ENCODE measurements around the gene MLPH. TPM values are rescaled to one million over a fixed set of nuclear protein-coding genes. Genes with fewer than 3 reads are reported as not detected.

MLPH gene
- total and polyA plus RNA-seq, 12 donors = 0.12 to 3.6 (median 0.84) TPM; not detected in 1

DNA sequence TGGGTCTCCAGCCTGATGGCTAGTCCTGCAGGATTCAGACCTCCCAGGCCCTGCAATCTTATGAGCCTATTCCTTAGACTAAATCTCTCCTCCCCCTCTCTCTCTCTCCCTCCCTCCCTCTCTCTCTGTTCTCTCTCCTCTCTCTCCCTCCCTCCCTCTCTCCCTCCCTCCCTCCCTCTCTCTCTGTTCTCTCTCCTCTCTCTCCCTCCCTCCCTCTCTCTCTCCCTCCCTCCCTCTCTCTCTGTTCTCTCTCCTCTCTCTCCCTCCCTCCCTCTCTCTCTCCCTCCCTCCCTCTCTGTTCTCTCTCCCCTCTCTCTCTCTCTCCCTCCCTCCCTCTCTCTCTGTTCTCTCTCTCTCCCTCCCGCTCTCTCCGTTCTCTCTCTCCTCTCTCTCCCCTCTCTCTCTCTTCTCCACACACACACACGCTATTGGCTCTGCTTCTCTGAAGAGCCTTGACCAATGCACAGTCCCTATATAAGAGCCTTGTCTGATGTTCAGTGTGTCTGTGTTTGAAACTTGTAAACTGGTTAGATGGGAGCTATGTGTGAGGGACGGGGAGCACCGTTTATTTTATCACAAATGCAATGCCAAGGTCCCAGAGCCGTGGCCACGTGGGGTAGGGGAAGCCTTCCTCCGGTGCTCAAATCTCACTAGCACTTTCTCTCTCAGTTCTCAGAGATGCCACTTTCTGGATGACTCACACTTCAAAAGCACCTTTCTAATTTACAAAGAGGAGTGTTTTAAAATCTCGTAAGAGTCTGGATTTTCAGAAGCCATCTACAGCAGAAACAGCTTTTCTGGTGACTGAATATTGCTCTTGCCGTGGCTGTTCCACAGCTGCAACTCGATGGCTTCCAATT lies 70.0 kb downstream of the MLPH start:
- H3K4me3 ChIP-seq = no peak overlapping the region
- WGBS, 4 donors = 35 to 45% (median 39%) methylated on average over 9 to 11 of the region's 11 CpGs
- intact Hi-C loops (cut with DNase I) = no loop called here

GRCh38 chr2:237557633-237558015 lies 70.6 kb downstream of the MLPH start:
- intact Hi-C loops (cut with DNase I) = no loop called here
- DNase-seq = no peak
- Histone ChIP-seq H3K9me3 (replicated peaks in 1 of 3) (peaks cover 0 to 7% (median 0%) of the 10 kb centered on the region in 3 donors), H3K4me3 (no peak overlapping the region), H3K4me1 (replicated peaks in 1 of 2) (no peaks in the 10 kb centered on the region), H3K27me3 (no peaks in the 10 kb centered on the region), H3K27ac (no peak overlapping the region), H3K36me3 (replicated peaks in 1 of 2) (no peaks in the 10 kb centered on the region)
- TF ChIP-seq CTCF (IDR thresholded peaks at IDR 0.05) = no peak
- 52 to 61% (median 55%) methylated on average over 3 to 4 of the region's 4 CpGs for WGBS, 4 donors

More for the DNA sequence above, 70.0 kb downstream of the MLPH start:
- no peaks in the 10 kb centered on the region for H3K4me1 ChIP-seq (replicated peaks in 1 of 2)
- no peaks in the 10 kb centered on the region for H3K36me3 ChIP-seq (replicated peaks in 1 of 2)
- DNase-seq = peak in 1 of 7 donors; percentile 24
- no peak overlapping the region for H3K27ac ChIP-seq
- H3K9me3 ChIP-seq (replicated peaks in 1 of 3) = peaks cover 0 to 7% (median 0%) of the 10 kb centered on the region in 3 donors
- H3K27me3 ChIP-seq = no peaks in the 10 kb centered on the region
- TF ChIP-seq POLR2A (IDR thresholded peaks at IDR 0.05) (no peak), CTCF (IDR thresholded peaks at IDR 0.05) (peak in 1 of 6 experiments; percentile 19)

GRCh38 chr2:237558961-237559641 lies 72.0 kb downstream of the MLPH start:
- 59 to 73% (median 68%) methylated on average over 16 to 22 of the region's 22 CpGs for WGBS, 4 donors
- no peaks in the 10 kb centered on the region for H3K36me3 ChIP-seq (replicated peaks in 1 of 2)
- peaks cover 0 to 7% (median 0%) of the 10 kb centered on the region in 3 donors for H3K9me3 ChIP-seq (replicated peaks in 1 of 3)
- H3K27ac ChIP-seq = no peak overlapping the region
- DNase-seq = peak; percentile 43 to 88 (median 78)
- no peaks in the 10 kb centered on the region for H3K4me1 ChIP-seq (replicated peaks in 1 of 2)
- TF ChIP-seq POLR2A (IDR thresholded peaks at IDR 0.05) (no peak), CTCF (IDR thresholded peaks at IDR 0.05) (no peak)
- H3K4me3 ChIP-seq = no peak overlapping the region
- intact Hi-C loops (cut with DNase I) = no loop called here
- H3K27me3 ChIP-seq = no peaks in the 10 kb centered on the region

DNA sequence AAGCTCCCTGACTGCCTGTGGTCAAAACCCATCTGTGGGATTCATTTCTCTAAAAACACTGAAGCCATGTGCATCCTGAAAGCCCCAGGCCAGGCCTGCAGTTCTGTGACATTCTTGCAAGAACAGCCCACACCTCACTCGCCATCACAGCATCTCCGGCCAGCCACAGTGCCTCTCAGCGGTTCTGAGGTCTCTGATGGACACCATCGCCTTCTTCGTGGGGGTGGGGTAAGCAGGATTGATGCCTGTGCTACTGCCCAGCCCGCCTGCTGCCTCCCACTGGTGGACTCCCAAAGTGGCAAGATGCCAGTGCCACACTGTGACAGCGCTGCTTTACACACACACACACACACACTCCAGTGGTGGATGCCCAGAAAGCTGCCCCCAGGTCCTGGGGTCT lies 74.2 kb downstream of the MLPH start:
- DNase-seq = no peak
- intact Hi-C loops (cut with DNase I) = no loop called here
- TF ChIP-seq POLR2A (IDR thresholded peaks at IDR 0.05) (no peak), CTCF (IDR thresholded peaks at IDR 0.05) (no peak)
- no peaks in the 10 kb centered on the region for H3K4me1 ChIP-seq (replicated peaks in 1 of 2)
- no peaks in the 10 kb centered on the region for H3K36me3 ChIP-seq (replicated peaks in 1 of 2)
- no peaks in the 10 kb centered on the region for H3K9me3 ChIP-seq (replicated peaks in 1 of 3)
- no peaks in the 10 kb centered on the region for H3K27me3 ChIP-seq
- H3K27ac ChIP-seq = no peak overlapping the region
- no peak overlapping the region for H3K4me3 ChIP-seq
- WGBS, 4 donors = 83 to 90% (median 87%) methylated on average over 2 to 7 of the region's 7 CpGs
